HepG2 (cell line): ENCODE results near the gene TRIO. TPM values are rescaled to one million over a fixed set of nuclear protein-coding genes. Genes with fewer than 3 reads are reported as not detected.

ENCODE experiments used
- CEBPG ChIP-seq: IDR thresholded peaks from 2 replicates; pipeline ENCODE4 v1.6.1; 2016
- ELF1 ChIP-seq: sonication (generic); formaldehyde crosslinking; IDR thresholded peaks from 2 replicates; pipeline ENCODE4 v1.4.0; 2020; ENCODE audit warnings: missing genetic modification reagents
- HMGXB3 ChIP-seq: sonication (generic); formaldehyde crosslinking; IDR thresholded peaks from 2 replicates; pipeline ENCODE4 v1.4.0; 2020; ENCODE audit warnings: missing genetic modification reagents, borderline replicate concordance
- MIXL1 ChIP-seq: IDR thresholded peaks from 2 replicates; pipeline ENCODE4 v1.6.1; 2016
- REST ChIP-seq, 2 experiments: IDR thresholded peaks; 2 replicates each; pipeline ENCODE4 v1.6.1; 2011 to 2012; ENCODE audit warnings: low read length in 2 of 2, borderline replicate concordance in 1 of 2, low read depth in 1 of 2, mild to moderate bottlenecking in 1 of 2, moderate library complexity in 1 of 2
- THAP8 ChIP-seq: sonication (generic); formaldehyde crosslinking; IDR thresholded peaks from 2 replicates; pipeline ENCODE4 v1.5.1; 2020; ENCODE audit warnings: missing genetic modification reagents, mild to moderate bottlenecking, borderline replicate concordance
- ZNF407 ChIP-seq: sonication (generic); formaldehyde crosslinking; IDR thresholded peaks from one replicate; pipeline ENCODE4 v1.5.1; 2020; ENCODE audit warnings: mild to moderate bottlenecking, missing genetic modification reagents; ENCODE audit errors: not compliant biosample characterization
- ZUFSP ChIP-seq: sonication (generic); formaldehyde crosslinking; IDR thresholded peaks from 2 replicates; pipeline ENCODE4 v1.9.0; 2021; ENCODE audit warnings: missing genetic modification reagents, mild to moderate bottlenecking, borderline replicate concordance
- polyA plus RNA-seq, 8 experiments: library from polyadenylated mRNA; depleted of rRNA in 3 of 8; stranded (reverse) in 7 of 8; unstranded in 1 of 8; fragments of >200 nt; fragmentation: Illumina TruSeq in 4 of 8; extraction: Trizol in 4 of 8; gene quantifications; 2 replicates each; pipeline versions ENCODE4 v1.2.1 to v1.2.3, GENCODE V29; 2011 to 2016; ENCODE audit warnings: low read depth in 4 of 8, missing spikeins in 1 of 8, mixed read lengths in 1 of 8; ENCODE audit not compliant: insufficient read depth in 1 of 8
- total RNA-seq, 5 experiments: library from RNA; depleted of rRNA; stranded (reverse); fragments of >200 nt; fragmentation: Illumina TruSeq; extraction: Trizol; gene quantifications; 2 replicates each; pipeline ENCODE4 v1.2.3, GENCODE V29; 2016; ENCODE audit warnings: low read depth in 1 of 5

Gene TRIO
- total and polyA plus RNA-seq, 2 of the 13 experiments (the other 11 are each of a cell fraction or from before 2014, with no cell fraction given), result 45.2 to 45.9 TPM

- TF ChIP-seq THAP8 (CRISPR knock-in tag) (no peak), ZNF407 (CRISPR knock-in tag) (no peak), MIXL1 (CRISPR knock-in tag) (0 out of 2 replicates have a peak, but pooled peaks have one; percentile 45), CEBPG (peak; percentile 4; the same call in 1 of the 2 replicates), HMGXB3 (CRISPR knock-in tag) (no peak), ELF1 (CRISPR knock-in tag) (no peak), REST (IDR thresholded peaks at IDR 0.05; ENCODE audit: borderline replicate concordance in 1 of 2, low read depth in 1 of 2, low read length in 2 of 2) (no peak), ZUFSP (CRISPR knock-in tag) (no peak)
Measured at GRCh38 chr5:14213813-14214585, 70.9 kb downstream of the TRIO start (continued).
